GM23338 (cell line): ENCODE measurements around the gene JAG2. TPM values are rescaled to one million over a fixed set of nuclear protein-coding genes. Genes with fewer than 3 reads are reported as not detected.

Experiments used
- ATAC-seq: fragments of 200-7000 bp; cut with Tn5 transposase; 3 replicates; pipeline ENCODE4 v1.9.1; 2020
- DNase-seq: peaks from one replicate; pipeline ENCODE4 v3.0.0-alpha.2; 2015; ENCODE audit warnings: low spot score
- H2AFZ ChIP-seq: fragments of 200-600 bp; sonication (generic); 2 replicates; pipeline ENCODE4 v1.8.0; 2016; ENCODE audit warnings: antibody characterized with exemption, mild to moderate bottlenecking, moderate library complexity
- H3F3A ChIP-seq: fragments of 200-600 bp; sonication (generic); replicated peaks from 2 replicates; pipeline ENCODE4 v1.8.0; 2017; ENCODE audit warnings: antibody characterized with exemption, mixed run types, low read depth
- H3K27ac ChIP-seq: fragments of 200-600 bp; sonication (generic); 2 replicates; pipeline ENCODE4 v1.6.1; 2016; ENCODE audit warnings: low read depth
- H3K27me3 ChIP-seq: fragments of 200-600 bp; sonication (generic); 2 replicates; pipeline ENCODE4 v1.8.0; 2016; ENCODE audit warnings: mild to moderate bottlenecking, mixed run types, moderate library complexity; ENCODE audit not compliant: insufficient read depth
- H3K36me3 ChIP-seq: fragments of 200-600 bp; sonication (generic); 2 replicates; pipeline ENCODE4 v1.8.0; 2016; ENCODE audit warnings: mild to moderate bottlenecking; ENCODE audit not compliant: insufficient read depth
- H3K4me1 ChIP-seq: fragments of 200-600 bp; sonication (generic); 2 replicates; pipeline ENCODE4 v1.8.0; 2016; ENCODE audit warnings: mild to moderate bottlenecking, moderate library complexity; ENCODE audit not compliant: insufficient read depth
- H3K4me2 ChIP-seq: fragments of 200-600 bp; sonication (generic); 2 replicates; pipeline ENCODE4 v1.7.1; 2017; ENCODE audit warnings: mixed run types
- H3K4me3 ChIP-seq: fragments of 200-600 bp; sonication (generic); 2 replicates; pipeline ENCODE4 v1.6.1; 2016; ENCODE audit warnings: mixed run types
- H3K79me2 ChIP-seq: fragments of 200-600 bp; sonication (generic); replicated peaks from 2 replicates; pipeline ENCODE4 v1.8.0; 2017; ENCODE audit warnings: mild to moderate bottlenecking; ENCODE audit not compliant: insufficient read depth
- H3K9me2 ChIP-seq: fragments of 200-600 bp; sonication (generic); 2 replicates; pipeline ENCODE4 v1.8.0; 2017; ENCODE audit not compliant: insufficient read depth
- H4K20me1 ChIP-seq: fragments of 200-600 bp; sonication (generic); replicated peaks from 2 replicates; pipeline ENCODE4 v1.8.0; 2017; ENCODE audit warnings: mild to moderate bottlenecking; ENCODE audit not compliant: insufficient read depth
- H3K27ac Mint-ChIP-seq: 2 replicates; pipeline ENCODE4 v1.8.0; 2020; ENCODE audit warnings: inconsistent platforms, mild to moderate bottlenecking, moderate library complexity, mixed read lengths
- H3K27me3 Mint-ChIP-seq: 3 replicates; pipeline ENCODE4 v1.8.0; 2022; ENCODE audit warnings: low read depth, mild to moderate bottlenecking, moderate library complexity, mixed read lengths, inconsistent platforms; ENCODE audit not compliant: insufficient read depth, poor library complexity
- H3K36me3 Mint-ChIP-seq: 3 replicates; pipeline ENCODE4 v1.8.0; 2021; ENCODE audit warnings: low read depth, mild to moderate bottlenecking, inconsistent platforms, moderate library complexity, mixed read lengths
- H3K4me1 Mint-ChIP-seq: 3 replicates; pipeline ENCODE4 v1.8.0; 2020; ENCODE audit warnings: mild to moderate bottlenecking, inconsistent platforms, mixed read lengths
- H3K4me3 Mint-ChIP-seq: 3 replicates; pipeline ENCODE4 v1.8.0; 2021; ENCODE audit warnings: moderate library complexity, mild to moderate bottlenecking, inconsistent platforms, mixed read lengths
- H3K9me3 Mint-ChIP-seq: 3 replicates; pipeline ENCODE4 v1.8.0; 2020; ENCODE audit warnings: moderate library complexity, mild to moderate bottlenecking, inconsistent platforms, mixed read lengths
- CREB1 ChIP-seq: fragments of 250-450 bp; sonication (Bioruptor Pico); IDR thresholded peaks from 2 replicates; pipeline ENCODE4 v1.5.0; 2020; ENCODE audit warnings: low read depth, mild to moderate bottlenecking, moderate library complexity
- EZH2 ChIP-seq: fragments of 200-600 bp; sonication (generic); IDR thresholded peaks from one replicate; pipeline ENCODE4 v1.8.0; 2017; ENCODE audit warnings: antibody characterized with exemption, mild to moderate bottlenecking, low read depth; ENCODE audit not compliant: unreplicated experiment
- NANOG ChIP-seq: IDR thresholded peaks from 2 replicates; pipeline ENCODE4 v1.6.1; 2016; ENCODE audit warnings: antibody characterized with exemption, borderline replicate concordance
- ZNF114 ChIP-seq: fragments of 250-450 bp; sonication (Bioruptor Pico); IDR thresholded peaks from 2 replicates; pipeline ENCODE4 v1.5.0; 2020; ENCODE audit warnings: mild to moderate bottlenecking, moderate library complexity
- ZNF331 ChIP-seq: fragments of 250-450 bp; sonication (Bioruptor Pico); IDR thresholded peaks from 2 replicates; pipeline ENCODE4 v1.5.0; 2020; ENCODE audit warnings: low read depth, mild to moderate bottlenecking, moderate library complexity
- polyA plus RNA-seq: library from polyadenylated mRNA; unstranded; fragments of >200 nt; fragmentation: Nextera tagmentation; extraction: Ambion mirVana; gene quantifications from 2 replicates; pipeline ENCODE4 v1.2.1, GENCODE V29; 2016
- total RNA-seq: library from RNA; depleted of rRNA; stranded (reverse); fragments of >200 nt; shearing (Covaris generic); gene quantifications from 2 replicates; pipeline ENCODE4 v1.2.3, GENCODE V29; 2014
- TF ChIP-seq, protein P1 (sequence below): IDR thresholded peaks from one replicate; pipeline ENCODE4 v1.6.1; 2018; ENCODE audit warnings: antibody characterized with exemption; ENCODE audit not compliant: unreplicated experiment
- TF ChIP-seq, protein P2 (sequence below): fragments of 250-450 bp; sonication (Bioruptor Pico); IDR thresholded peaks from 2 replicates; pipeline ENCODE4 v1.5.0; 2020; ENCODE audit warnings: mild to moderate bottlenecking, moderate library complexity

JAG2 gene
- total and polyA plus RNA-seq, 2 experiments from 2014 or later, result 1.9 to 10.3 TPM

DNA sequence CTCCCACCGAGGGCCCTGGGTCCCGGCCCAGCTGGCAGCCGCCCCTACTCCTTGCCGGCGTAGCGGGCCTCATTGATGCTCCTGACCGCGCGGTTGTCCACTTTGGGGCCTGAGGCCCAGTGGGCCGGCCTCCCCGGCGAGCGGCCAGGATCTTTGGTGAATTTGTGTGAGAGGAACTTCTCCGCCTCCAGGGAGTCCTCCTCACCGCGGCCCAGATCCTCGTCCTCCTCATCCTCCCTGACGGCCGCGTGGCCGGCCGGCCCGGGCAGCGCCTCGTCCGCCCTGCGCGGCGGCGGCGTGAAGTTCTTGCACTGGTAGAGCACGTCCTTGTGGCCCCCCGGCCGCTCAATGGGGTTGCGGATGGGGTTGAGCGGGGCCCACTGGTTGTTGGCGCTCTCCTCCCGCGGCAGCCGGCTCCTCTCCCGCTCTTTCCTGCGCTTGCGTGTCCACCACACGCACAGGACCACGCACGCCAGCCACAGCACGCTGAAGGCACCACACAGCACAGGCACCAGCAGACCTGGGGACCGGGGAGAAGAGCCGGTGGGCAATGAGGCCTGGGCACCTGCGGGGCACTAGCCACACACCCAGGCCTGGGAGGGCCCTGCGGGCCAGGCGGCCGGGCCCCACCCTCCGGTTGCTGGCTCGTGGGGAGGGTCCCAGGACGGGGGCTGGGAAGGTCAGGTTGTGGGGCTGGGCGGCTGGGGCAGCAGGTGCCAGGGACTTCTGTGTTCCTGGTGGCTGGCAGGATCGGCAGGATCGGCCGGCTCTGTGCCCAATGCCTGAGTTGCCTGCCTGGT is 25.7 kb downstream of the JAG2 start:
- Histone ChIP-seq H3K4me3 (no peak overlapping the region), H3K27me3 (no peaks in the 10 kb centered on the region), H3K36me3 (no peaks in the 10 kb centered on the region), H3K79me2 (no peaks in the 10 kb centered on the region), H3K4me2 (no peak overlapping the region), H3K4me1 (no peaks in the 10 kb centered on the region), H3K27ac (no peak overlapping the region), H2AFZ (no peak overlapping the region), H3K9me2 (no peaks in the 10 kb centered on the region), H3F3A (no peaks in the 10 kb centered on the region), H4K20me1 (no peaks in the 10 kb centered on the region)
- Mint-ChIP-seq H3K27ac (no peak overlapping the region), H3K36me3 (peaks cover 9% of the 10 kb centered on the region; the same call in 2 of the 3 replicates), H3K4me1 (no peaks in the 10 kb centered on the region), H3K27me3 (peaks cover 9% of the 10 kb centered on the region), H3K9me3 (peaks cover 19% of the 10 kb centered on the region), H3K4me3 (no peak overlapping the region)
- ATAC-seq (no peak), DNase-seq (no peak)
- TF ChIP-seq NANOG (no peak), EZH2 (no peak), ZNF331 (CRISPR knock-in tag) (no peak), ZNF114 (CRISPR knock-in tag) (no peak), CREB1 (CRISPR knock-in tag) (no peak)
- TF ChIP-seq, protein P1, sequence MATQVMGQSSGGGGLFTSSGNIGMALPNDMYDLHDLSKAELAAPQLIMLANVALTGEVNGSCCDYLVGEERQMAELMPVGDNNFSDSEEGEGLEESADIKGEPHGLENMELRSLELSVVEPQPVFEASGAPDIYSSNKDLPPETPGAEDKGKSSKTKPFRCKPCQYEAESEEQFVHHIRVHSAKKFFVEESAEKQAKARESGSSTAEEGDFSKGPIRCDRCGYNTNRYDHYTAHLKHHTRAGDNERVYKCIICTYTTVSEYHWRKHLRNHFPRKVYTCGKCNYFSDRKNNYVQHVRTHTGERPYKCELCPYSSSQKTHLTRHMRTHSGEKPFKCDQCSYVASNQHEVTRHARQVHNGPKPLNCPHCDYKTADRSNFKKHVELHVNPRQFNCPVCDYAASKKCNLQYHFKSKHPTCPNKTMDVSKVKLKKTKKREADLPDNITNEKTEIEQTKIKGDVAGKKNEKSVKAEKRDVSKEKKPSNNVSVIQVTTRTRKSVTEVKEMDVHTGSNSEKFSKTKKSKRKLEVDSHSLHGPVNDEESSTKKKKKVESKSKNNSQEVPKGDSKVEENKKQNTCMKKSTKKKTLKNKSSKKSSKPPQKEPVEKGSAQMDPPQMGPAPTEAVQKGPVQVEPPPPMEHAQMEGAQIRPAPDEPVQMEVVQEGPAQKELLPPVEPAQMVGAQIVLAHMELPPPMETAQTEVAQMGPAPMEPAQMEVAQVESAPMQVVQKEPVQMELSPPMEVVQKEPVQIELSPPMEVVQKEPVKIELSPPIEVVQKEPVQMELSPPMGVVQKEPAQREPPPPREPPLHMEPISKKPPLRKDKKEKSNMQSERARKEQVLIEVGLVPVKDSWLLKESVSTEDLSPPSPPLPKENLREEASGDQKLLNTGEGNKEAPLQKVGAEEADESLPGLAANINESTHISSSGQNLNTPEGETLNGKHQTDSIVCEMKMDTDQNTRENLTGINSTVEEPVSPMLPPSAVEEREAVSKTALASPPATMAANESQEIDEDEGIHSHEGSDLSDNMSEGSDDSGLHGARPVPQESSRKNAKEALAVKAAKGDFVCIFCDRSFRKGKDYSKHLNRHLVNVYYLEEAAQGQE, result no peak
- TF ChIP-seq, protein P2, sequence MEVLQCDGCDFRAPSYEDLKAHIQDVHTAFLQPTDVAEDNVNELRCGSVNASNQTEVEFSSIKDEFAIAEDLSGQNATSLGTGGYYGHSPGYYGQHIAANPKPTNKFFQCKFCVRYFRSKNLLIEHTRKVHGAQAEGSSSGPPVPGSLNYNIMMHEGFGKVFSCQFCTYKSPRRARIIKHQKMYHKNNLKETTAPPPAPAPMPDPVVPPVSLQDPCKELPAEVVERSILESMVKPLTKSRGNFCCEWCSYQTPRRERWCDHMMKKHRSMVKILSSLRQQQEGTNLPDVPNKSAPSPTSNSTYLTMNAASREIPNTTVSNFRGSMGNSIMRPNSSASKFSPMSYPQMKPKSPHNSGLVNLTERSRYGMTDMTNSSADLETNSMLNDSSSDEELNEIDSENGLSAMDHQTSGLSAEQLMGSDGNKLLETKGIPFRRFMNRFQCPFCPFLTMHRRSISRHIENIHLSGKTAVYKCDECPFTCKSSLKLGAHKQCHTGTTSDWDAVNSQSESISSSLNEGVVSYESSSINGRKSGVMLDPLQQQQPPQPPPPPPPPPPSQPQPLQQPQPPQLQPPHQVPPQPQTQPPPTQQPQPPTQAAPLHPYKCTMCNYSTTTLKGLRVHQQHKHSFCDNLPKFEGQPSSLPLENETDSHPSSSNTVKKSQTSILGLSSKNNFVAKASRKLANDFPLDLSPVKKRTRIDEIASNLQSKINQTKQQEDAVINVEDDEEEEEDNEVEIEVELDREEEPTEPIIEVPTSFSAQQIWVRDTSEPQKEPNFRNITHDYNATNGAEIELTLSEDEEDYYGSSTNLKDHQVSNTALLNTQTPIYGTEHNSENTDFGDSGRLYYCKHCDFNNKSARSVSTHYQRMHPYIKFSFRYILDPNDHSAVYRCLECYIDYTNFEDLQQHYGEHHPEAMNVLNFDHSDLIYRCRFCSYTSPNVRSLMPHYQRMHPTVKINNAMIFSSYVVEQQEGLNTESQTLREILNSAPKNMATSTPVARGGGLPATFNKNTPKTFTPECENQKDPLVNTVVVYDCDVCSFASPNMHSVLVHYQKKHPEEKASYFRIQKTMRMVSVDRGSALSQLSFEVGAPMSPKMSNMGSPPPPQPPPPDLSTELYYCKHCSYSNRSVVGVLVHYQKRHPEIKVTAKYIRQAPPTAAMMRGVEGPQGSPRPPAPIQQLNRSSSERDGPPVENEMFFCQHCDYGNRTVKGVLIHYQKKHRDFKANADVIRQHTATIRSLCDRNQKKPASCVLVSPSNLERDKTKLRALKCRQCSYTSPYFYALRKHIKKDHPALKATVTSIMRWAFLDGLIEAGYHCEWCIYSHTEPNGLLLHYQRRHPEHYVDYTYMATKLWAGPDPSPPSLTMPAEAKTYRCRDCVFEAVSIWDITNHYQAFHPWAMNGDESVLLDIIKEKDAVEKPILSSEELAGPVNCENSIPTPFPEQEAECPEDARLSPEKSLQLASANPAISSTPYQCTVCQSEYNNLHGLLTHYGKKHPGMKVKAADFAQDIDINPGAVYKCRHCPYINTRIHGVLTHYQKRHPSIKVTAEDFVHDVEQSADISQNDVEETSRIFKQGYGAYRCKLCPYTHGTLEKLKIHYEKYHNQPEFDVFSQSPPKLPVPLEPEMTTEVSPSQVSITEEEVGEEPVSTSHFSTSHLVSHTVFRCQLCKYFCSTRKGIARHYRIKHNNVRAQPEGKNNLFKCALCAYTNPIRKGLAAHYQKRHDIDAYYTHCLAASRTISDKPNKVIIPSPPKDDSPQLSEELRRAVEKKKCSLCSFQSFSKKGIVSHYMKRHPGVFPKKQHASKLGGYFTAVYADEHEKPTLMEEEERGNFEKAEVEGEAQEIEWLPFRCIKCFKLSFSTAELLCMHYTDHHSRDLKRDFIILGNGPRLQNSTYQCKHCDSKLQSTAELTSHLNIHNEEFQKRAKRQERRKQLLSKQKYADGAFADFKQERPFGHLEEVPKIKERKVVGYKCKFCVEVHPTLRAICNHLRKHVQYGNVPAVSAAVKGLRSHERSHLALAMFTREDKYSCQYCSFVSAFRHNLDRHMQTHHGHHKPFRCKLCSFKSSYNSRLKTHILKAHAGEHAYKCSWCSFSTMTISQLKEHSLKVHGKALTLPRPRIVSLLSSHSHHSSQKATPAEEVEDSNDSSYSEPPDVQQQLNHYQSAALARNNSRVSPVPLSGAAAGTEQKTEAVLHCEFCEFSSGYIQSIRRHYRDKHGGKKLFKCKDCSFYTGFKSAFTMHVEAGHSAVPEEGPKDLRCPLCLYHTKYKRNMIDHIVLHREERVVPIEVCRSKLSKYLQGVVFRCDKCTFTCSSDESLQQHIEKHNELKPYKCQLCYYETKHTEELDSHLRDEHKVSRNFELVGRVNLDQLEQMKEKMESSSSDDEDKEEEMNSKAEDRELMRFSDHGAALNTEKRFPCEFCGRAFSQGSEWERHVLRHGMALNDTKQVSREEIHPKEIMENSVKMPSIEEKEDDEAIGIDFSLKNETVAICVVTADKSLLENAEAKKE, result no peak
